G401 (cell line): ENCODE results near the gene TRAM2. TPM values are rescaled to one million over a fixed set of nuclear protein-coding genes. Genes with fewer than 3 reads are reported as not detected.

Experiments
- DNase-seq: peaks from one replicate; pipeline ENCODE4 v3.0.0-alpha.2; 2015; ENCODE audit warnings: low spot score
- in situ Hi-C: cut with HindIII; loops from 2 replicates; pipeline ENCODE4 v1.10.0; 2016; ENCODE audit warnings: low sequenced_read_pairs, mixed read lengths
- total RNA-seq: library from RNA; depleted of rRNA; stranded (reverse); fragments of >200 nt; shearing (Covaris generic); gene quantifications from 2 replicates; pipeline ENCODE4 v1.2.3, GENCODE V29; 2014

TRAM2 gene
- total RNA-seq, 1 experiment from 2014 or later = 9.6 TPM

DNA sequence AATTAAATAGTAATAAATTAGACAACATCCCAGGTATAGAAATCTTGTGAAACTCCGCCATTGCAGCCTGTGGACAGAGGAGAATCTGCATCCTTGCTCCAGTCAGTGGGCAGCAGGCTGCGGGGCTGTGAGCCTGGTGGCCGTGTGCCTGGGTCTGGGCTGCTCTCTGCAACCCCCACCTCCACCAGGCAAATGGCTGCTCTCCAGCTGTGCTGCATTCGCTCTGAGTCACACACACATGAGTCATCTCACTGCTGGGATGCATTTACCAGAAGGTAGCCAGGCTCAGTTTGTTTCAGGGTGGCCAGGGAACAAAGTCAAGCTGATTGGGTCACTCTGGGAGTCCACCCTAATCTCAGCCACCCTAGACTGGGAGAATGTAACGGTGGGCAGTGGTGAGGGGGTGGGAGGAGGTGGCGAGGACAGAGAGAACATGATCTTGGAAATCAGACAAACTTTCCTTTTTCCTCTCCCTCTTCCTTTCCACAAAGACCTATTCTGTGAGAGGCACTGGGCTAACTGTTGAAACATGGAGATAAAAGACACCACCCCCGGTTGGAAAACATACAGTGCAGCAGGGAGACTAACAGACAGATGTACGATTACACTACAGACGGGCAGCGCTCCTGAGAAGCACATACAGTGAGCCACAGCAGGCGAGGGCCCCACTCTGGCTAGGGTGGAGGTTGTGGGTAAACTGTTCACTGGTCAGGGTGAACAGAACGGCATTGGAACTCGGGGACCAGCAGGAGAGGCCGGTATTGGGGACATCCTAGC lies 59.2 kb downstream of the TRAM2 start:
- in situ Hi-C loops = no loop called here
- no peak for DNase-seq

DNA sequence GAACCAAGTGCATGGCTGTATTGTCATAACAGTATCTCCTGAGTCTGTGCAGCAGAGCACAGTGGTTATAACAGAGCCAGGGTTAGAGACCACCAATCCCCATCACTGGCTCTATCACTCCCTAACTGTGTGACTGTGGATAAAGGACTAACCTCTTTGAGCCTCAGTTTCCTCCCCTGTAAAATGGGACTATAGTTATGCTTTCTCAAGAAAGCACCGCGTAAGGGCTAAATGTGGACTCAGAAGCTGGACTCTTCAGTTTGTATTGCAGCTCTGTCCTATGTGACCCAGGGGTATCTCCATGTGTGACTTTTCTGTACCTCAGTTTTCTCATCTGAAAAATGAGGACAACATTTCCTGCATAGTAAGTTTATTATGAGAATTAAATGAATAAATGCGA lies 59.9 kb downstream of the TRAM2 start:
- DNase-seq = no peak
- in situ Hi-C loops = no loop called here

DNA sequence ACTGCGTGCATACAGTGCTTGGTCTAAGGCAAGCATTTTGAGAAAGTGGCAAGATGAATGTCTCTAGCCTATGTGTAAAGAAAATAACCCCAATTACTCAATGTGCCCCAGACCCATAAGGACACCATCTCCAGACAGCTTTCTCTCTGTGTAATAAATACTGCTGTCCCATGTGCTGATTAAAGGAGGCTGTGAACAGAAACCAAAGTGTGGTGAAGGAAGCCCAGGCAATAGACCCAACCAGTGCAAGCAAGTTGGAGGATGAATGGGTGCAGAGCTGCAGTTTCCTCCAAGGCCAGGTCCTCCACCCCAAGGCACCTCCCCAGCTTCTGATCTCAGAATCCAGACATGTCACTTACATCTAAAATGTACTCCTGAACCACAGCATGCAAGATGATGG lies 60.6 kb downstream of the TRAM2 start:
- DNase-seq = no peak
- in situ Hi-C loops = no loop called here

DNA sequence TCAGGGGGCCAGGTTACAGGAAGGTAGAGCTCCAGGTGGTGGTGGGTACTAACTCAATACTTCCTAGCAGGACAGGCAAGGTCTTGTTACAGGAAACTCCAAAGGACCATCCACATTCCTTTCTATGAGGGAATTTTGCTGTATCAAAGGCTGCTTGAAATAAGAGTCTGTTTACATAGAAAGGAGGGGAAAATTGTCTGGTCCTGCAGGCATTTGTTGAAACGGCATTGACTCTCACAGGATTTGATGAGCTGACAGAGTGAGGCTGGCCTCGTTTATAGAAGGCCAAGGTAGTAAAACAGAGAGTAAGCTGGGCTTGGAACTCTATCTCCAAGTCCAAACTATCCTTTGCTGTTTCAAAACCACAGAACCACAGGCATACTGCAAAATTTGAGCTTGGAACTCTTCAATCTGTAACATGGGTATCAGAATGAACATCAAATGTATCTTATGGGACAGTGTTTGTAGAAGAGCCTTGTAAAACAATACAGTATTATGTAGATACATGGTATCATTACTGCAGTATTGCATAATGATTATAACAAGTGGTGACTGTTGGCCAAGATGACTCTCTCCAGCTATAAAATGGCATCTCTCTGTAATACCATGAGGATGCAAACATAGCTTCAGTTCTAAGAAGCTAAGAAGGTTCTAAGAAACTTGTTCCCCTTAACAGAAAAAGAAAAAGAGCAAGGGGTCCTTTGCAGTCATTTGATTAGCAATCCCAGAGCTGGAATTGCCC lies 61.5 kb downstream of the TRAM2 start:
- in situ Hi-C loops = no loop called here
- DNase-seq = no peak

DNA sequence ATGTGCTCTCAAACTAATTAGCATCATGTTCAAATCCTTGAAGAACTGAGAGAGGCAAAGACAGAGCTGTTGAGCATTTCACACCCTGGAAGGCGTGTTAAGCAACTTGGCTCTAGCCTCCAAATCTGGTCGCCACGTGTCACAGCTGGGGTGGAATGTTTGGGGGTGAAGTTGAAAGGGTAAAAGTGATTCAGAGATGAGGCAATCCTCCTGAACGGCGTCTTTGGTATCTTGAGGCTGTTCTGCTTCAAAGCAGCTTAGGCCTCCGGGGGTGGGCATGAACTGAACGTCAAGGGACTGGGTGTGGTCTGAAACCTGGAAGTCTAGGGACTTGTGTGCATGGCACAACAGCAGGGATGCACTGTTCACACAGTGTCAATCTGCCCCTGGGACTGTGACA lies 62.3 kb downstream of the TRAM2 start:
- DNase-seq = no peak

DNA sequence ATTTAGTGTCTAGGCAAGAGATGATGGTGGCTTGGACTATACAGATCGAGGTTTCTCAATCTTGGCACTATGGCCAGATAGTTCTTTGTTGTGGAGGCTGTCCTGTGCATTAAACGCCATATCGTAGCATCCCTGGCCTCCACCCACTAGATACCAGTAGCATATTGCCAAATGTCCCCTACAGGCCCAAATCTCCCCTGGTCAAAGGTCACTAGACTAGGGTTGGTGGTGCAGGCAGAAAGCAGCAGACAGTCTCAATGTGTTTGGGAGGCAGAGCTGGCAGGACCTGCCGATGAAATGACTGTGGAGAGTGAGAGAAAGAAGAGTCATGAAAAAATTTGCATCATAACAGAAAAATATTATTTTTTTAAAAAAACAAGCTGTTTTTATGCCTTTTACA lies 63.0 kb downstream of the TRAM2 start:
- in situ Hi-C loops = no loop called here
- no peak for DNase-seq

More for the DNA sequence above, 62.3 kb downstream of the TRAM2 start:
- in situ Hi-C loops = no loop called here

DNA sequence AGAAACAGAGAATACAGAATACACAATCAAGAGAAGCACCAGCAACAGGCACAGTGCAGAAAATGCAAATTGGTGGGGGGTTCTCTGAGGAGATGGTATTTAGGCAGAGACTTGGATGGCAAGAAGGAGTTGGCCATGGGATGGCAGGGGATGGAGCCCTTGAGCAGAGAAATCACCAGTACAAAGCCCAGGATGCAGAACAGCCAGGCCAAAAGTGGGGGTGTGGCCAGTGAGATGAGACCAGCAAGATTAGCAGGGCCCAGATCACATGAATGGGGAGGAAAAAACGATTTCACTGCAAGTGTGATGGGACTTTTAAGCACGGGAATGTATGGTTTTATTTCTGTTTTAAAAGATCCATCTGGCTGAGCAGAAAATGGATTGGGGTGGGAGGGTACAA lies 63.4 kb downstream of the TRAM2 start:
- in situ Hi-C loops = no loop called here
- DNase-seq = no peak

DNA sequence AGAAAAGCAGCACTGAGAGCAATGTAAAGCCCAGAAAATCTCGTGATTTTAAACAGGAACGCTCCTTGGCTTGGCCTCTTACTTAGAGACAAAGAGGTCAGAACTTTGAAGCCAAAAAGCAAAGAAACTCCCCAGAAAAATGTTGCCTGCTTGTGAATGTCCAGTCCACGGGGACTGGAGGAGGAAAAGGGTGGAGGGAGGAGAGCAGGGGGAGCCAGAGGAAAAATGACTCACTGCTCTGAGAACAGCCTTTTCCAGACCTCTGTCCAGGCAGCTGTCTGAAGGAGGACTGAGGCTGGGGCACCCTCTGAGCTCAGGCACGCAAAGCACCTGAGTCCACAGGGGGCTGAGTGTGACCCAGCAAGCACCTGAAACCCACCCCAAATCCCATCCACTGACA lies 64.7 kb downstream of the TRAM2 start:
- DNase-seq = no peak
- in situ Hi-C loops = no loop called here

DNA sequence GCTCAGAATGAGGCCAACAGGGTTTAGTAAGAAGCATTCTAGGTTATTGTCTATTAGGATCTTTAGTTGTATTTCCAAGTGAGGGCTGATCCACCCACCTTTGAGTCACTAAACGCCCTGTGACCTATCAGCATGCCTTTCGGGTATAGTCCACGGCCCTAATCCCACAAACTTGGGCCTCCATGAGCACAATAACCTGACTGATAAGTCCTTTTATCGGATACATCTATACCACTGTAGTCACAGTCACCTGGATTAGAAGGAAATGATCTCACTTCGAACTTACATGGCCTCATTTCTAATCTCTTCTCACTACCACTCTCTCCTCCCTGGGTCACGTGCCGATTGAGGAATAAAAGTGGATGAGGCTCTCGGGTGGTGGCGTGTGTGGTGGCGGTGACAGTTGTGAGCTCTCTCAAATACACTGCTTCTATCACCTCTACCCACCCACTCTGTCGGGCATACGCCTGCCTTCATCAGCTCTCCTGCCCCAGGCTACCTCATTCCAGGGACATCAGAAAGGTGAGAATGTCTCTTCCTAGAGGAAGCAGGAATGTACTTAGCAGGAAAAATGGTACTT lies 65.2 kb downstream of the TRAM2 start:
- in situ Hi-C loops = no loop called here
- DNase-seq = no peak

DNA sequence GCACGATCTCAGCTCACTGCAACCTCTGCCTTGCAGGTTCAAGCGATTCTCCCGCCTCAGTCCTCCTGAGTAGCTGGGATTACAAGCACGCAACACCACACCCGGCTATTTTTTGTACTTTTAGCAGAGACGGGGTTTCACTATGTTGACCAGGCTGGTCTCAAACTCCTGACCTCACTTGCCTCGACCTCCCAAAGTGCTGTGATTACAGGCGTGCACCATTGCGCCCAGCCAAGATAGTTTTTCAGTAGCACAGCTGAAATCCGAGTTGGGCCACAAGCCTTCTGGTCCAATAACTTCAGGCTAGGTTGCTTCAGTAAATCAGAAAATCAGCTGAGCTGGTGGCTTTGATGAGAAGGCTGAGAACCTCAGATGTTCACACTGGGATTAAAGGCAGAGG lies 65.7 kb downstream of the TRAM2 start:
- in situ Hi-C loops = no loop called here
- no peak for DNase-seq

DNA sequence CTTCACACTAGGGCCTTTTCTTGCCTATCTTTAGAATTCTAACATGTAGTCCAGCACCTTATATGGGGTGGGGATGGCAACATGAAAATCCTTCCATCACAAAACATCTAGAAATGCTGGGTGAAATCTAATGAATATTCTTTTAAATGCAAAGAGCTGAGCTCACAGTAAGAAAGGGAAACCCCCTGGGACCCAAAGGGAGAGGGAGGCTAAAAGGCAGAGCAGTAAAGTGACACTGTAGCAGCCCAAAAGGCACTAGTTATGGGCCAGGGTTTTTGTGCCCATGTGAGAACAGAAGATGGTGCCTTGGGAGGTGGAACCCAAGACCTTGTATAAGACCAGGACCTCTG lies 66.7 kb downstream of the TRAM2 start:
- DNase-seq = no peak
- in situ Hi-C loops = no loop called here

DNA sequence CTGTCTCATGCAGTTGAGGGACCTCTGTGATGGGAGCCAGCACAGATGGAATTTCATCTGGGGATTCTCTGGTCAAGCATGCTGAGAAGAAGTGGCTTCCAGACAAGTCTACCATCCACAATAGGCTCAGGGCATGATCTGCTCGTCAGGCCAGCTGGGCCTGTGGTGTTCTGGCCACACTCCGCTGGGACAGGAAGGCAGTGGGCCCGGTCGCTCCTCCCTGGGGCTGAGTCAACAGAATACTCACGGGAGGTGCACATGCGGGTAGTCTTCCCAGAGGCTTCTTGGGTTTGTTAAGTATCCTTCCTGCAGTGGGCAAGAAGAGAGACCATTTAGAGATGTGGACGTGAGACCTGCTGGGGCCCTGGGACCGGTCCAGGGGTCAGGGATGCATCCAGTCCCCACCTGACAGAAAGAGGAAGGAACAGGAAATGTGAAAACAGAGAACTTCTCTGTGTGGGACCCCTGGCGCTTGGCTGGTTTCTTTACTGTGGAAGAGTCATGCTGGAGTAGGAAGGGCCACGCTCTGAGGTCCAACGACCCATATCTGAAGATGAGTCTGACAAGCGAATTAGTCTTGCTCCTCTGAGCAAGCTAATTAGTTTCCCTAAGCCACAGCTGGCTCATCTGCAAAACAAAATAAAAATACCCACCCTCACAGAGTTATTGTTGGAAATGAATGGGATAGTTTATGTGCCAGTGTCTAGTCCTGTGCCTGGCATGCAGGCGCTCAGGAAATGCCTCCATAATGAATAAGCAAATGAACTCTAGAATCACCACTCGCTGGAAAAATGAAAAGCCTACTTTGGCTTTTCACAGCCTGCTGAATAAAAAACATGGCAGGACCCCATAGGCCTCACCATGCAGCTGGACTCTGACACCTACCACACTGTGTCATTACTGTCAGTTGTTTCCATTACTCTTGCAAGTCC lies 67.3 kb downstream of the TRAM2 start:
- in situ Hi-C loops = no loop called here
- no peak for DNase-seq

DNA sequence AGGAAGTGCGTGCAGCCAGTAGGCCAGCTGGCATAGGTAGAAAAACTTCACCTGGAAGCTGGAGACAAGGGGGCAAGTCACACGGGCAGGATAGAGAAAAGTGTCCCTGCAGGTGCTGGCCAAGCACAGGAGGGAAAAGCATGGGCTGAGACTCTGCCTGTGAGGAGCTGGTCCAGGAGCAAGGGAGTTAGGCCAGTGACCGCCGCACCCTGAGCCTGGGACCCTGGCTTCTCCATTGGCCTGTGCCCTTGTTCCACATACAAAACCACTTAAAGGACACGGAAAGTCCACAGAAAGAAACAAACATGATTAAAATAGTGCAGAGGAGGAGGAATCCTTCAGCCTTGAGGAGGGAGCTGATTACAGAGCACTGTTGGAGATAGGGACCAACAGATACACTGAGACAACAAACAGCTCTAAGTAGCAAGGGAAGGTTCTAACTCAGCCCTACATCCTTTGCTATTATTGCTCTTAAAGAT lies 68.6 kb downstream of the TRAM2 start:
- DNase-seq = no peak
- in situ Hi-C loops = no loop called here

DNA sequence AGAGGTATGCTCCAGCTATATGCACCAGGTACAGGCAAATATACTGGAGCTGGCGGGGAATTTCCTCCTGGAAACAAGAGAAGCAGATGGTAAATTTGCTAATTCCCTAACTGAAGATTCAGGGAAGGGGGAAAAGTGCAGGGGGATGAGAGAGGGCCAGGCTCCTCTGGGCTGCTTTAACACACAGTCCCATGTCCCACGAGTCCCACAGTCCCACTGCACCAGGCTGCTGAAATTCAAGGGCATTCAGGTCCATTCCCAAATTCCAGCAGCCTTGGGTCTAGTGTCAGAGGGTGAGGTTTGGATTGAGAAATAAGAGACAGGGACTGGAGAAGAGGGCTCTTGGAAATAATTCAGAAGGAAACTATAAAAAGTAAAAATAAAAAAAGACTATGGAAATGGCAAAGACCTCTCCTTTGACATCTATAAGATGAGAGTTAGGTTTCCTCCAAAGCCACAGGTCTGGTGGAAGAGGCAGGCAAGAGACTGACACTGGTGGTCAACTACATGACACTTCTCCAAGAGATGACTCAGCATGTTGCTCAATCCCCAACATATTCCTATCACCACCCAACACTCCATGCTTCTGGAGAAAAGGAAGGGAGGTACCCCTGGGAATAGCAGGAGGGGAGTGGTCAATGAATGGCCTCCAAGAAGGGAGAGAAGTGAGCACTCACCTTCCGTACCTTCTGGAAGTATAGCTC lies 69.2 kb downstream of the TRAM2 start:
- in situ Hi-C loops = no loop called here
- no peak for DNase-seq

DNA sequence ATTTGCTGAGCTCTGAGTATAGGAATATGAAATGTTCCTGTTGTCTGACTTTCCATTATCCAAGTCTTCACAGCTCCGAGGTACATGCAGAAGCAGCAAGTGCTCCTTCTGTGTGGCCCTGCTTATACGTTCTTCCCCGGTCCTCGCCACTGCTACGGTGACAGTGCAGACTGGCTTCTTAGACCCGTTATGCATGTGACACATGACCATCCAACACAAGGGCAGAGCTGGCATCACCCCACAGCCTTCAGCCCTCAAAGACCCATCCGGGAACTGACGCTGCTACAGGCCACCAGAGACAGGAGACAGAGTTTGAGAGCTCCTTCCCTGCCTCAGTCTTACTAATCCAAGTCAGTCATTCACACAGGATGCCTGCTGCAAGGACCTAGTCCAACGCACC lies 70.4 kb downstream of the TRAM2 start:
- no peak for DNase-seq
- in situ Hi-C loops = no loop called here

DNA sequence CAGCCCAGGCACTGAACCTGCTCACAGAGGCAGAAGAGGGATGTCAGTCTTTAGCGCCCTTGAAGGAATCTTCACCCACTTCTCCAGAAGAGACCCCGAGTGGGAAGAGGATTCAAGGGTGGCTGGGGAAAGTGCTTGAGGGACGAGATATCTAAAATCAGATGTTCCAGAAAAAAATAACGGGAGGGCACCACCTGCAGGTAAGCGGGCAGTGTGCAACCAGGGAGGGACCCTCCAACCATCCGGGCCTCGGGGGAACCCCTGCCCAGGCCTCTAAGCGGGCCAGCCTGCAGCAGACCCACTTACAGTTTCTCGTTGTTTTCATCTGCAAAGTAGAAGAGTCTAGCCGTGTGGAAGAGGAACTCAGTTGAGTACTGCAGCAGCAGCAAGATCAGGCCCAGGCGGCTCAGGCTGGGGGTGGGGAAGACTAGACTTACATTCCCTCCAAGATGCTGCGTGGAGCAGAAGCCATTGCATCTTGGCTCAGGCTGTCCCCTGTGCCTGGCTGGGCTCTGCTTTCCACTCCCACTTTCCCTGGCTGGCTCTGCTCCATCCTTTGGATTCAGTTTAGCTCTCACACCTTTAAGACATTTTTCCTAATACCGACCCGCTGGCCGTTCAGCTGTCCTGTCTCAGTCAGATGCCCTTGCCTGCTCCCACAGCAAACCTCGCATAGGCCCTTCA lies 71.0 kb downstream of the TRAM2 start:
- DNase-seq = no peak
- in situ Hi-C loops = no loop called here

DNA sequence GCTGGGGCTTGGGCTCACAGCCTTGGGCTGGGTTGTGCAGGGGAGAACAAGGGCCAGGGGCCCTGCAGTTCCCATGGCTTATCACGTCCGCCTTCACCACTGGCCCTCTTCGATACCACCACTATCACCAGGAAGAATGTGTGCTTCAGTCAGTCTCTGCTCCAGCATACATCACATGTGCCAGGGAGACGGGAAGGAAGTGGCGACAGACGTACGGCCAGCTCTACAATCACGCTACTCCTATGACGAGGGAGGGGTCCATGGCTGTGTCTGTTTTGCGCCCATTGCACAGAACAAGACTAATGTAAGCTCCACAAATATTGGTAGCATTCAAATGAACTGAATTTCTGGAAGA lies 72.1 kb downstream of the TRAM2 start:
- in situ Hi-C loops = no loop called here

More for the DNA sequence above, 72.1 kb downstream of the TRAM2 start:
- no peak for DNase-seq
